WI38 (cell line): ENCODE results near the gene KLC1.

Experiments used
- H3K4me3 ChIP-seq: 2 replicates; pipeline ENCODE4 v1.5.1; 2011; ENCODE audit warnings: low read depth, mild to moderate bottlenecking, control low read depth, low read length
- TF ChIP-seq, protein P1 (sequence below): IDR thresholded peaks from 2 replicates; pipeline ENCODE4 v1.5.1; 2012; ENCODE audit warnings: low read depth, mild to moderate bottlenecking, control low read depth, low read length

The KLC1 gene

DNA sequence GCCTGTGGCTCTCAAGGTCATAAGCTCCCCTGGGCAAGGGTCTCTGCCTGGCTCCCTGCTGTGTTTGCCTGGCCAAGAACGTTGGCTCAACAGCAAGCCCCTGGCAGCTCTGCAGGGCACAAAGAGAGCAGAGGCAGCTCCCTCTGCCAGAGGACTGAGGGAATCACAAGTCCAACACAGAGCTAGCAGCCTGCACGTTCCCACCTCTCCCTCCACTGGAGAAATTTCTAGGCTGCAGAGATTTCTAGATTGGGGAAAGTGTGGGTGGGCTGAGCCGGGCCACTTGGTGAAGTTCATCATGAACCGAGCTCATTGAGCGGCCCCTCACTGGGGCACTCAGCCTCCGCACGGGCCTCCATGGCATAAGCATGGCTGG lies 106.4 kb downstream of the KLC1 start:
- H3K4me3 ChIP-seq: no peak overlapping the region
- TF ChIP-seq, protein P1, sequence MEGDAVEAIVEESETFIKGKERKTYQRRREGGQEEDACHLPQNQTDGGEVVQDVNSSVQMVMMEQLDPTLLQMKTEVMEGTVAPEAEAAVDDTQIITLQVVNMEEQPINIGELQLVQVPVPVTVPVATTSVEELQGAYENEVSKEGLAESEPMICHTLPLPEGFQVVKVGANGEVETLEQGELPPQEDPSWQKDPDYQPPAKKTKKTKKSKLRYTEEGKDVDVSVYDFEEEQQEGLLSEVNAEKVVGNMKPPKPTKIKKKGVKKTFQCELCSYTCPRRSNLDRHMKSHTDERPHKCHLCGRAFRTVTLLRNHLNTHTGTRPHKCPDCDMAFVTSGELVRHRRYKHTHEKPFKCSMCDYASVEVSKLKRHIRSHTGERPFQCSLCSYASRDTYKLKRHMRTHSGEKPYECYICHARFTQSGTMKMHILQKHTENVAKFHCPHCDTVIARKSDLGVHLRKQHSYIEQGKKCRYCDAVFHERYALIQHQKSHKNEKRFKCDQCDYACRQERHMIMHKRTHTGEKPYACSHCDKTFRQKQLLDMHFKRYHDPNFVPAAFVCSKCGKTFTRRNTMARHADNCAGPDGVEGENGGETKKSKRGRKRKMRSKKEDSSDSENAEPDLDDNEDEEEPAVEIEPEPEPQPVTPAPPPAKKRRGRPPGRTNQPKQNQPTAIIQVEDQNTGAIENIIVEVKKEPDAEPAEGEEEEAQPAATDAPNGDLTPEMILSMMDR: no peak

- TF ChIP-seq, protein P1: no peak
- no peak overlapping the region for H3K4me3 ChIP-seq
Measured at GRCh38 chr14:103735815-103736545, 107.0 kb downstream of the KLC1 start.

- TF ChIP-seq, protein P1: no peak
- H3K4me3 ChIP-seq: no peak overlapping the region
Measured at GRCh38 chr14:103736546-103737431, 107.8 kb downstream of the KLC1 start.

GRCh38 chr14:103737432-103738045 lies 108.5 kb downstream of the KLC1 start:
- TF ChIP-seq, protein P1: no peak
- no peak overlapping the region for H3K4me3 ChIP-seq

DNA sequence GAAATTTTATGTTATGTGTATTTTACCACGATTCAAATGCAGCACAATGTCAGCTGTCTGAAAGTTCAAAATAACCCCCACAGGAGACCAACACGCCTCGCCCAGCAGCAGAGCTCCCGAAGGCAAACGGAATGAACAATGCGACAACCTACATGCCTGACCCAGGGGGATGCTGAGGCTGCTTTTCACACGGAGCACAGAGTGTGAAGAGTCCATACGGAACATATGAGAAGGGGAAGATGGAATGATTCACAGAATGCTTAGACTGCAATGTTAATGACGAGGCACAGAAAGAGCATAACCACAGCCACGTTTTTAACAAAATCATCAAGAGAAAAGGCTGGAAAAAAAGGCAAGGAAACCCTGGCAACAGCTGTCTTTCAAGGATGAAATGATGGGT lies 109.2 kb downstream of the KLC1 start:
- TF ChIP-seq, protein P1: no peak
- H3K4me3 ChIP-seq: no peak overlapping the region

DNA sequence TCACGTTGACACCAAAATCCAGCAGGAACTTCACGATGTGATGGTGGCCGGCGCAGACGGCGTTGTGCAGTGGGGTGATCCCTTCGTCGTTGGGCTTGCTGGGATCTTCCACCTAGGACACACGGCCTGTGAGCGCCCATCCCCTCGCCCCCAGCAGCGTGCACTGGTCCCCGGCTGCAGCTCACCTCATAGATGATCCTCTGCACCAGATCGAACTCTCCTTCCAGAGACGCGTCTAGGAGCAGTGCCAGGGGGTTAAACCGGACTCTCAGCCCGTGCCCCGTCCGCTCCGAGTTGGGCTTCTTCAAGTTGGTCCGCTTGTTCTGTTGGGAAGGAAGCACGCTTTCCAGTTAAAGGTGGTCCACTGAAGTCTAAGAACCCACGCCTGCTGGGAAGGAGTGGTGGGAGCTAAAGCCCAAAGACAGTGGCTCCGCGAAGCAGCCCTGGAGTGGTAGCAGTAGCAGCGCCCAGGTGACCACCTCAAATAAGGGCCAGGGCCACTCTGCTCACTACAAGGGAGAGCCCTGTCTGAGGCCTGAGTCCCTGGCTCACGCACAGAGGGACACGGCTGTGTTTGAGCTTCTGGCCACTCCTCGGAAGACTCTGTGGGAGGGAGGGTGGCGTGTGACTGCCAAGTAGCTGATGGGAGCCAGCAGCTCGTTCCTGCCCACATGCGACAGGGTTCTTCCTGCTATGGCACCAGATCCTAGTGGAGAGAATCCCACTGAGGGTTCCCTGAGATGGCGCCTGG lies 109.9 kb downstream of the KLC1 start:
- TF ChIP-seq, protein P1: no peak

More for the DNA sequence above, 109.9 kb downstream of the KLC1 start:
- no peak overlapping the region for H3K4me3 ChIP-seq
